ENCODE results near the gene MRPS12. TPM values are rescaled to one million over a fixed set of nuclear protein-coding genes. Genes with fewer than 3 reads are reported as not detected.

Gene MRPS12
- total RNA-seq, 1 donor from 2014 or later, result 74.9 TPM

DNA sequence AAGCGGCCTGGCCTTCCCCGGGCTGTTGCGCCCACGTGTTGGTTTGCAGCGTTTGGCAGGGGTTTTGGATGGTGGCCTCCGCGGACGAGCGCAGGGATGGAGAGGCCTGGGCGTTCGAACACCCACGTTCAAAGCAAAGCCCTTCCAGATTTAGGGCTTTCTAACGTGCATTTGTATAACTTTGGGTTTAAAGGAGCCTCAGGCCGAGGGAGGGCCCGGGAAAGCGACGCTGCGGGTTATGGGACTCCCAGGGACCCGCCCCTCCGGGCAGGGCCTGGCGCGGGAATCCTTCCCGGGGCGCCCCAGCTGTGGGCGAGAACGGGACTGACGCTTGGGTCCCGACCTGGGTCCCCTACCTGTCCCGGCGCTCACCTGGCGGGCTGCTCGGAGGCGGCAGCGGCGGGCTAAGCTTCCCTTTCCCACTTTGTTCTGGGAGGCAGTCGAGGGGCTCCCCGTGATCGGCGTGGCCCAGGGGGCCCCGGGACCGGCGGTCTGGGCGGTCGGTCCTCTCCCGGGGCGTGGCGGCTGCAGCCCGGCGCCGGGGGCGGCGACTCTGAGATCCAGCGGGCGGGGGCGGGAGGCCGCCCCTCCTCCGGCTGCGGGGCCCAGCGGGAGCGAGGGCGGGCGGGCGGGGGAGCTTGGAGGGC lies 44.6 kb downstream of the MRPS12 start, which contains the start of gene FBXO17:
Gene FBXO17, minus strand, starts transcription at position 529 of the 647 bp plus-strand sequence. CDS start 25,423 bp downstream, outside the sequence.
- no peak for DNase-seq (ENCODE audit: low read depth)
- peak within 1 kb of the TSS; percentile 89 for H3K4me3 ChIP-seq (ENCODE audit: low read depth, low read length)
- TF ChIP-seq, protein P1, sequence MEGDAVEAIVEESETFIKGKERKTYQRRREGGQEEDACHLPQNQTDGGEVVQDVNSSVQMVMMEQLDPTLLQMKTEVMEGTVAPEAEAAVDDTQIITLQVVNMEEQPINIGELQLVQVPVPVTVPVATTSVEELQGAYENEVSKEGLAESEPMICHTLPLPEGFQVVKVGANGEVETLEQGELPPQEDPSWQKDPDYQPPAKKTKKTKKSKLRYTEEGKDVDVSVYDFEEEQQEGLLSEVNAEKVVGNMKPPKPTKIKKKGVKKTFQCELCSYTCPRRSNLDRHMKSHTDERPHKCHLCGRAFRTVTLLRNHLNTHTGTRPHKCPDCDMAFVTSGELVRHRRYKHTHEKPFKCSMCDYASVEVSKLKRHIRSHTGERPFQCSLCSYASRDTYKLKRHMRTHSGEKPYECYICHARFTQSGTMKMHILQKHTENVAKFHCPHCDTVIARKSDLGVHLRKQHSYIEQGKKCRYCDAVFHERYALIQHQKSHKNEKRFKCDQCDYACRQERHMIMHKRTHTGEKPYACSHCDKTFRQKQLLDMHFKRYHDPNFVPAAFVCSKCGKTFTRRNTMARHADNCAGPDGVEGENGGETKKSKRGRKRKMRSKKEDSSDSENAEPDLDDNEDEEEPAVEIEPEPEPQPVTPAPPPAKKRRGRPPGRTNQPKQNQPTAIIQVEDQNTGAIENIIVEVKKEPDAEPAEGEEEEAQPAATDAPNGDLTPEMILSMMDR (conservative IDR thresholded peaks at IDR 0.05; ENCODE audit: low read depth, low read length), result no peak

DNA sequence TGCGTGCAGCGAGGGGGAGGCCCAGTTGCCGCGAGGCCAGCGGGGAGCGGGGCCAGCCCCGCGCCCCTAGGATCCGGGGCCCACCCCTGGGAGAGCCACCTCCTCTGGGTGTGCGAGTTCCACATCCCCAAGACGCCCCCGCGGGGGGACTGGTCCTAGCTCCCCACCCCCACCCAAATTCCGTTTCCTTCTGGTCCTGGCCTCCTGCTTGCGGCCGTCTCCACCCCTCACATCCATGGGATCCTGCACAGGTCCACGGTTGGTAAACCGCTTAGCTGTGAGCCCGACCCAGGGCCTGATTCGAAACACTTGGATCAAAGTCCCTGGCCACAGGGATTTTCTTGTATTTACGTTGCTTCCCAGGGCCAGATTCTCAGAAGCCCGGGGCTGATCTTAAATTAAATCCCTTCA lies 45.1 kb downstream of the MRPS12 start:
- peak overlapping the region; percentile 89 for H3K4me3 ChIP-seq (ENCODE audit: low read depth, low read length)
- TF ChIP-seq, protein P1 (conservative IDR thresholded peaks at IDR 0.05; ENCODE audit: low read depth, low read length), result no peak
- no peak for DNase-seq (ENCODE audit: low read depth)

DNA sequence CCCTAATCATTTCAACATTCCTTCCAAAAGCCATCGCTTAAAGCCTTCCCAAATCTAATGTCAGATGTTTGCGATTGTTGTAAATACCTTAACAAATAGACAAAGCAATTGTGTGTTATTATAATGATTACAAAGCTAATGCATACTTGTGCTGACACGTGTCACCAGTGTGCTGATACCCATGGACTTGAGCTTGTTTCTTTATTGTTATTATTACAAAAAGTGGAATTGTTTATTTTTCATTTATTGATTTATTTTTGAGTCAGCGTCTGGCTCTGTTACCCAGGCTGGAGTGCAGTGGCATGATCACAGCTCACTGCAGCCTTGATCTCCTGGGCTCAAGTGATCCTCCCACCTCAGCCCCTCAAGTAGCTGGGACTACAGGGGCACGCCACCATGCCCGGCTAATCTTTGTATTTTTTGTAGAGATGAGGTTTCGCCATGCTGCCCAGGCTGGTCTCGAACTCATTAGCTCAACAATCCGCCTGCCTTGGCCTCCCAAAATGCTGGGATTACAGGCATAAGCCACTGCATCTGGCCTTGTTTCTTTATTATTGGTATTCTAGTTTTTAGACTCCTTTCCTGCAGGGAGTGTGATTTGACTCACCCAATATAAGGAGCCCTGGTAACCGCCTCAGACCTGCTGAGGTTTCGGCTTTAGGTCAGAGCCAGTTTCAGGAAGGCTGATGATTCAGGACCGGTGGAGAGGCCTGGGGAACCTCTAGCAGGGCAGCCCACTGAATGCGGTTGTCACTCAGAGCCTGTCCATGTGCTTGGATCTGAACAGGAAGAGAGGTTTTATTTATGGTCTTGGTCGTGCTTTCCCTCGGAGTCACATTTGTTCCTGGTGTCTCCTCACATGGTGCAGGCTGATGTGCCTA lies 46.9 kb downstream of the MRPS12 start:
- DNase-seq (ENCODE audit: low read depth), result no peak
- no peak overlapping the region for H3K4me3 ChIP-seq (ENCODE audit: low read depth, low read length)
- TF ChIP-seq, protein P1 (conservative IDR thresholded peaks at IDR 0.05; ENCODE audit: low read depth, low read length), result no peak

DNA sequence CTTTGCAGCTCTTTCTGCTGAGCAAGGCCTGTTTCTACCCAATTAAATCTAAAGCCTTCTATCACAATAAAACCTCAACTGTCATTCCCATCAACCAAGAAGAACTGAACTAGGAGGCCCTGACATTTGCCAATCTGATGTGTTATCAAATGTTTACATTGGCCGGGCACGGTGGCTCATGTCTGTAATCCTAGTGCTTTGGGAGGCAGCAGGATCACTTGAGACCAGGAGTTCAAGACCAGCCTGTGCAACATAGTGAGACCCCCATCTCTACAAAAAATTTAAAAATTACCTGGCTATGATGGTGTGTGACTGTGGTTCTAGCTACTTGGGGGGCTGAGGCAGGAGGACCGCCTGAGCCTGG lies 47.6 kb downstream of the MRPS12 start:
- TF ChIP-seq, protein P1 (conservative IDR thresholded peaks at IDR 0.05; ENCODE audit: low read depth, low read length), result no peak
- no peak overlapping the region for H3K4me3 ChIP-seq (ENCODE audit: low read depth, low read length)
- DNase-seq (ENCODE audit: low read depth), result no peak

DNA sequence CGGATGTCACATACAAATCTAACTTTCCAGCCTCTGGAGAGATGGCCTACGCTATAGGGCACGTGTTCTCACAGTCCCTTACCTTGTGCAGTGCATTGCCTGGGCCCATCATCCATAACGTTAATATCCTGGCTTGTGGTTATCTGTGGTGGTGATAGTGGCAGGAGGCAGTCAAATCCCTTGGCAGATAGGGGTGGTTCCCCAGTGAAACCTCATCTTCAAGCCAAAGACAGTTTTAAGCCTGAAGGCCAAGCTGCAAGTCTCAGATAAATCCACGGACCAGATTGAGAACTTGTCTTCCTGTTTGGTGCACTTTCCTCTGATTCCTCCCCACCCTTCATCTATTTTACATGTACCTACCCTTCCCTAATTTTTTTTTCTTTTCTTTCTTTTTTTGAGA lies 49.1 kb downstream of the MRPS12 start:
- H3K4me3 ChIP-seq (ENCODE audit: low read depth, low read length), result no peak overlapping the region
- DNase-seq (ENCODE audit: low read depth), result no peak
- TF ChIP-seq, protein P1 (conservative IDR thresholded peaks at IDR 0.05; ENCODE audit: low read depth, low read length), result no peak

DNA sequence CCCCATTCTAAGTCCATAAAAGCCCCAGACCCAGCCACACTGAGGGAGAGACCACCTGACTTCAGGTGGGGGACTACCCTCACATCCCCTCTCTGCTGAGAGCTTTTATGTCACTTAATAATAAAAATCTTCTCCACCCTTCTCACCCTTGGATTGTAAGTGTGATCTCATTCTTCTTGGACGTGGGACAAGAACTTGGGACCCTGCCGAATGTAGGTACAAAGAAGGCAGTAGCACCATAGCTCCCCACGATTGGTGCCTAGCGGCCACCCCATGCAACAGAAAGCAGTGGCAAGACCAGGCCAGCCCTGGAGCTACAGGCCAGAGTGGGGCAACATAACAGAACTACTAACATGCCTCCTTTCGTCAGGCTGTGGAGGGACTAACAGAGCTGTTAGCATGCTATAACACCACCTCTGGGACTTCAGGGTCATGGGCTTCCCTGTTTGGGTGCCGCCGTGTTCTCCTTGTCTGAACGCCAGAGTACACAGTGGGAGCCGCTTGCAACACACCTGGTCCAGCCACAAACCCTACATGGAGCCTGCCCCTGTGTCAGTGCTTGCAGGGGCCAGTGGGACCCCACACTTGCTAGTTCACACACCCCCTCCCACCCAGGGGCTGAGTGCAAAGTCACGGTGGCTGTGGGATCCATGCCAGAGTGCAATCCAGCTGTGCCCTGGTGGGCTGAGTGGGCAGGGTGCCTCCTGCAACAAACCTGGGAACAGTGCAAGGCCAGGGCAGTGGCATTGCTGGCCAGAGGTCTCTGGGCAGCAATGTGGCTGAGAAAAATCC lies 50.0 kb downstream of the MRPS12 start:
- no peak overlapping the region for H3K4me3 ChIP-seq (ENCODE audit: low read depth, low read length)
- no peak for DNase-seq (ENCODE audit: low read depth)
- TF ChIP-seq, protein P1 (conservative IDR thresholded peaks at IDR 0.05; ENCODE audit: low read depth, low read length), result no peak

Other genes with a start within 250 kb of the MRPS12 start
- 0.51 and 7.3 TPM in 2 replicates for gene CAPN12, start 186.5 kb upstream of the MRPS12 start, total RNA-seq
- not detected in 2 replicates for gene LGALS7, start 157.4 kb upstream of the MRPS12 start, total RNA-seq
- gene LGALS7B, start 141.7 kb upstream of the MRPS12 start, total RNA-seq, result 4.4 TPM in 1 of 2 replicates, not detected in the other
- gene LGALS4, start 118.0 kb upstream of the MRPS12 start, total RNA-seq, result not detected in 2 replicates
- gene ECH1, start 99.2 kb upstream of the MRPS12 start, total RNA-seq, result 41.2 and 45.5 TPM in 2 replicates
- gene HNRNPL, start 81.0 kb upstream of the MRPS12 start, total RNA-seq, result 224 and 403 TPM in 2 replicates
- gene RINL, start 52.7 kb upstream of the MRPS12 start, total RNA-seq, result 10.9 and 11.2 TPM in 2 replicates
- 26.1 and 43.5 TPM in 2 replicates for gene SIRT2, start 31.3 kb upstream of the MRPS12 start, total RNA-seq
- gene NFKBIB, start 31.0 kb upstream of the MRPS12 start, total RNA-seq, result 23.6 and 33.1 TPM in 2 replicates
- not detected in 2 replicates for gene CCER2, start 18.8 kb upstream of the MRPS12 start, total RNA-seq
- gene SARS2, start 181 bp upstream of the MRPS12 start, total RNA-seq, result 42.2 and 55.5 TPM in 2 replicates
- 21.6 and 40.4 TPM in 2 replicates for gene FBXO17, start 44.8 kb downstream of the MRPS12 start, total RNA-seq
- gene FBXO27, start 101.6 kb downstream of the MRPS12 start, total RNA-seq, result 8.0 and 14.3 TPM in 2 replicates
- gene ACP7, start 153.4 kb downstream of the MRPS12 start, total RNA-seq, result 0.22 and 0.23 TPM in 2 replicates
- gene PAK4, start 194.8 kb downstream of the MRPS12 start, total RNA-seq, result 24.7 and 27.5 TPM in 2 replicates